ENCODE data around the gene FHOD3. TPM values are rescaled to one million over a fixed set of nuclear protein-coding genes. Genes with fewer than 3 reads are reported as not detected.

Gene FHOD3
- total and polyA plus RNA-seq, 2 donors (not counting 1 experiment from before 2014, with no cell fraction given), result not detected

GRCh38 chr18:36275561-36275960 is 22.0 kb upstream of the FHOD3 start:
- Histone ChIP-seq H3K4me1 (ENCODE audit: control insufficient read depth in 2 of 2, insufficient read depth in 2 of 2, low read length in 2 of 2) (no peaks in the 10 kb centered on the region), H3K4me2 (replicated peaks; ENCODE audit: low read depth, low read length, poor library complexity, severe bottlenecking) (no peak overlapping the region), H3K27me3 (replicated peaks in 1 of 4; ENCODE audit: control extremely low read depth in 1 of 4, control insufficient read depth in 3 of 4, insufficient read depth in 4 of 4, low read length in 3 of 4) (peaks cover 0 to 8% (median 6%) of the 10 kb centered on the region in 4 experiments), H2AFZ (ENCODE audit: insufficient read depth, low read depth, low read length, poor library complexity, severe bottlenecking) (no peak overlapping the region), H3K4me3 (ENCODE audit: control extremely low read depth in 1 of 5, extremely low read depth in 1 of 5, insufficient read depth in 1 of 5, low read depth in 2 of 5, low read length in 4 of 5) (no peak overlapping the region), H3K36me3 (replicated peaks in 1 of 2; ENCODE audit: control extremely low read depth in 1 of 2, control insufficient read depth in 1 of 2, extremely low read depth in 1 of 2, insufficient read depth in 2 of 2, low read length in 1 of 2) (no peaks in the 10 kb centered on the region), H3K79me2 (ENCODE audit: control insufficient read depth, insufficient read depth, low read length) (no peaks in the 10 kb centered on the region), H3K9me3 (ENCODE audit: control extremely low read depth in 1 of 3, control insufficient read depth in 2 of 3, insufficient read depth in 1 of 3, low read length in 2 of 3) (no peaks in the 10 kb centered on the region), H3K27ac (ENCODE audit: low read length in 2 of 2) (no peak overlapping the region), H4K20me1 (ENCODE audit: control insufficient read depth, insufficient read depth, low read length, poor library complexity, severe bottlenecking) (no peaks in the 10 kb centered on the region), H3K9ac (ENCODE audit: low read length) (no peak overlapping the region)
- no peaks in the 10 kb centered on the region for H3K4me1 Mint-ChIP-seq
- CTCF ChIA-PET, result interaction anchor here (1.0 kb wide), 1 partner anchor 9 kb away, joined by 4 read pairs; no protein-coding TSS in a partner anchor
- ATAC-seq (ENCODE audit: low read depth) (no peak), DNase-seq (no peak)
- no CpG with 5 or more reads among the region's 1 CpG for WGBS (ENCODE audit: insufficient coverage)
- H3K4me3 Mint-ChIP-seq, result no peak overlapping the region
- intact Hi-C loops (cut with micrococcal nuclease), result no loop called here
- POLR2A ChIA-PET, result no interaction called here
- H3K27ac Mint-ChIP-seq, result no peak overlapping the region
- peaks cover 45% of the 10 kb centered on the region for H3K27me3 Mint-ChIP-seq
- no peaks in the 10 kb centered on the region for H3K9me3 Mint-ChIP-seq (ENCODE audit: insufficient read depth)
- TF ChIP-seq EZH2 (IDR thresholded peaks at IDR 0.05; ENCODE audit: borderline replicate concordance, insufficient read depth, low read depth, low read length, poor library complexity, severe bottlenecking) (no peak), CTCF (IDR thresholded peaks at IDR 0.05) (no peak)

- Histone ChIP-seq H3K9me3 (ENCODE audit: control extremely low read depth in 1 of 3, control insufficient read depth in 2 of 3, insufficient read depth in 1 of 3, low read length in 2 of 3) (no peaks in the 10 kb centered on the region), H3K4me3 (ENCODE audit: control extremely low read depth in 1 of 5, extremely low read depth in 1 of 5, insufficient read depth in 1 of 5, low read depth in 2 of 5, low read length in 4 of 5) (no peak overlapping the region), H3K36me3 (replicated peaks in 1 of 2; ENCODE audit: control extremely low read depth in 1 of 2, control insufficient read depth in 1 of 2, extremely low read depth in 1 of 2, insufficient read depth in 2 of 2, low read length in 1 of 2) (no peaks in the 10 kb centered on the region), H3K27ac (ENCODE audit: low read length in 2 of 2) (no peak overlapping the region), H3K9ac (ENCODE audit: low read length) (no peak overlapping the region), H4K20me1 (ENCODE audit: control insufficient read depth, insufficient read depth, low read length, poor library complexity, severe bottlenecking) (no peaks in the 10 kb centered on the region), H3K27me3 (replicated peaks in 1 of 4; ENCODE audit: control extremely low read depth in 1 of 4, control insufficient read depth in 3 of 4, insufficient read depth in 4 of 4, low read length in 3 of 4) (peaks cover 0 to 16% (median 13%) of the 10 kb centered on the region in 4 experiments), H3K4me1 (ENCODE audit: control insufficient read depth in 2 of 2, insufficient read depth in 2 of 2, low read length in 2 of 2) (no peaks in the 10 kb centered on the region), H3K4me2 (replicated peaks; ENCODE audit: low read depth, low read length, poor library complexity, severe bottlenecking) (no peak overlapping the region), H2AFZ (ENCODE audit: insufficient read depth, low read depth, low read length, poor library complexity, severe bottlenecking) (no peak overlapping the region), H3K79me2 (ENCODE audit: control insufficient read depth, insufficient read depth, low read length) (no peaks in the 10 kb centered on the region)
- Mint-ChIP-seq H3K4me3 (no peak overlapping the region), H3K27me3 (peaks cover 43% of the 10 kb centered on the region), H3K27ac (no peak overlapping the region), H3K9me3 (ENCODE audit: insufficient read depth) (no peaks in the 10 kb centered on the region), H3K4me1 (no peaks in the 10 kb centered on the region)
- no peak for ATAC-seq (ENCODE audit: low read depth)
- ChIA-PET POLR2A (interaction anchor here (0.5 kb wide), 1 partner anchor 20 kb away, joined by 3 read pairs; no protein-coding TSS in a partner anchor), CTCF (interaction anchor here (8.1 to 12.9 kb wide), 2 partner anchors 183 to 259 kb away, joined by 175 to 213 read pairs; no protein-coding TSS in a partner anchor)
- DNase-seq, result no peak
- WGBS (ENCODE audit: insufficient coverage), result 80% methylated on average over 2 of the region's 3 CpGs
- TF ChIP-seq EZH2 (IDR thresholded peaks at IDR 0.05; ENCODE audit: borderline replicate concordance, insufficient read depth, low read depth, low read length, poor library complexity, severe bottlenecking) (no peak), CTCF (IDR thresholded peaks at IDR 0.05) (no peak)
- intact Hi-C loops (cut with micrococcal nuclease), result no loop called here
These were observed 18.5 kb upstream of the FHOD3 start for GRCh38 chr18:36279001-36279400.

Data from B cell (primary cell).